Testis (tissue), 2 donors: Measurements from ENCODE around the gene RASL10B.

Experiments
- CTCF ChIP-seq, 3 experiments: fragments of 450-650 bp in 2 of 3; fragments of 200-600 bp in 1 of 3; sonication (generic) in 1 of 3; IDR thresholded peaks; one replicate each; pipeline ENCODE4 v1.5.1; 2016 to 2019; ENCODE audit warnings: antibody characterized with exemption in 3 of 3, mild to moderate bottlenecking in 2 of 3, moderate library complexity in 1 of 3
- POLR2A ChIP-seq: fragments of 450-650 bp; IDR thresholded peaks from one replicate; pipeline ENCODE4 v1.6.1; 2017; ENCODE audit warnings: antibody characterized with exemption, mild to moderate bottlenecking, moderate library complexity

DNA sequence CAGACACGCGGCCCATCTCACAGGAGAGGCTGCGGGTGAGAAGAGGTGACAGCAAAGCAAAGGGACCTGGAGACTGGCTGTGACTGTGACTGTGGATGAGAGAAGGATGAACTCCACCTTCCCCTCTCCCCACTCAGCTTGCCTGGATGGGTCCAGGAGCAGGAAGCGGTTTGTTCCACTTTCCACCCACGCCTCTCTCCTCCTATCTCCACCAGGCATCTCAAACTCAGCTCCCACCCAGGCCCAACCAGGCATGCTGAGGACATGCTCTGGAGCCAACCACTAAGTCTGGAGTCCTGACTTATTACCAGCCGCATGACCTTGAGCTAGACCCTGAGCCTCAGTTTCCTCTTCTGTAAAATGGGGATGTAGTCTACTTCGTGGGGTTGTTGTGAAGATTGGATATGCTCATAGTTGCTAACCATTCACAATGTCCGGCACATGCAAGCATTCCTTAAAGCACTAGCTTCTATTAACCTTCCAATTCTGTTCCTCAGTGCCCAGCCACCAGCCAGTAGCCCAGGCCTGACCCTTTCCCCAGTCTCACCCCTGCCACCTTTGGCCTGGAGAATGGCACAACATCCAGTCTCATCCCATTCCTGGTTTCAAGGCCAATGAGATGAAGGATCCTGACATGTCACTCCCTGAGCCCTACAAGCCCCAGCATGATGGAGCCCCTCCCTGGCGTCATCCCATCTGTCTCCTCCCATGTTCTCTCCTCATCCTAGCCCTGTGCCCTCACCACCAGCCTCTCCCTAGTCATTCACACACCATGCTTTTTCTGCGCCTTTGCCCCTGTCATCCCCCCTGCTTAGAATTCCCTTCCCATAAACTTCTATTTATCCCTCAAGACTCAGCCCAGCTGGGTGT lies 19.3 kb downstream of the RASL10B start:
- TF ChIP-seq POLR2A: no peak
- TF ChIP-seq CTCF (IDR thresholded peaks at IDR 0.05): no peak
